GM19043 (cell line): Measurements from ENCODE around the gene PTCD3.

Experiments
- ATAC-seq: cut with Tn5 transposase; IDR thresholded peaks from one replicate; pipeline ENCODE4 v1.9.1; 2021; ENCODE audit warnings: low read depth; ENCODE audit not compliant: unreplicated experiment

The PTCD3 gene

GRCh38 chr2:86142436-86143257 is 36.6 kb downstream of the PTCD3 start:
- ATAC-seq = no peak

DNA sequence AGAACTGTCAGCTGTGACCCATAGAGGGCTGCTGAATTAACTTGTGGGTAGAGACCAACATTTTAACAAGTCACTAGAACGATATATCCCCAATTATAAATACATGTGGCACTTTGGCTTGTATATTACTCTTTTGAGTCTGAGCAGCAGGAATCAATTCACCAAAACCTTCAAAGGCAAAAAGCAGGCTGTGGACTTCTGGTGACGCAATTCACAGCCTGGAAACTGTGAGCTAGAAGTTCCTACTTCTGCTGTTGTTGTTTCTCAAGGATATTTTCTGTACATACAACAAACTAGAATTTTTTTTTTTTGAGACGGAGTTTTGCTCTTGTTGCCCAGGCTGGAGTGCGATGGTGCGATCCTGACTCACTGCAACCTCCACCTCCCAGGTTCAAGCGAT is 37.3 kb downstream of the PTCD3 start:
- ATAC-seq = no peak

DNA sequence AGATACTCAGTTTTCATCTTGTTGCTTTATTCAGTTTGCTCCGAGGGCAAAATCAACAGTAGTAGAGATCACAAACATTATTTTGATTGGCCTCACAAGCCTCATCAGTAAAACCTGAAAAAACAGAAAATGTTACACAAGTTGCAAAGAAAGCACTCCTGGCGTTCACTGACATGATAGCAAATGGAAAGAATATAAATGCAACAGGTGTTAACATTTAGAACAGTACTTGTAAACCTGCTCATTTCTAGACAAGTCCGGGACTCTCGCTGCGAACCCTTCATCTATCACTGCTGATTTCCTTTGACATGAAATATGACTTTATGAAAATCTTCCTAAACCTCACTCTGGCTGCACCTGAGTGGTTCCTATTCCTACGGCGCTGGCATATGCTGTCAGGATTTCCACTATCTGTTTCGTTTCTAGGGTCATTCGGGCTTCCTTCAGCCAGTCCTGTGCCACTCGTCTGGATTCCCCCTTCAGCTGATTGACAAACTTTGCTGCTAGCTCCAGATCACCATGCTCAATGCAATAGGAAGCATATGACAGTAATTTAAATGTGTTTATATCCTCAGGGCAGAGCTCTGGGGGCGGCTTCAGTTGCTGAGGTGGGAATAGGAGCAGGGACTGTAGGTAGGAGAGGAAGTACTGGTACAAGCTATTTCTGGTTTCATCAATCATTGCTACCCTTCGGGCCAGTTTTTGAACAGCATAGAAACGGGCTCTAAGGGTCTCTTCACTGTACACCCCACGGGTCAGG is 38.1 kb downstream of the PTCD3 start:
- ATAC-seq = no peak

GRCh38 chr2:86147793-86148192 is 41.8 kb downstream of the PTCD3 start:
- no peak for ATAC-seq

DNA sequence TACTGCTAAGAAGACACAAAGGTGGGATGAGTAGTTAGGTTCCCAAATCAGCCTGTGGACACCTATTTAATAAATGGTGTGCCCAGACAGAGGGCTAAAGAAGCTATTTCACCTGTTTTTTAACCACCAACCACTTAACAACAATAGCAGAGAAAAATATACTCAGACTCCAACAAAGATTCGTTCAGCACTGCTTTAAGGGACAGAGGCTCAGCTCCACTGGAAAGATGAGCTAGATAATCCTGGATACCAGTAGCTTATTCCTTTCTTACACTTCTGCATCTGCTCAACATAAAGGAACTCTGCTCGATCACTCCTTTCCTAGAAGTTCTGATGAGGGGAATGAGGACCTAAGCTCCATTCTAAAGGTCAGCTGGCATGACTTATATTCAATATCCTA is 44.5 kb downstream of the PTCD3 start:
- no peak for ATAC-seq

DNA sequence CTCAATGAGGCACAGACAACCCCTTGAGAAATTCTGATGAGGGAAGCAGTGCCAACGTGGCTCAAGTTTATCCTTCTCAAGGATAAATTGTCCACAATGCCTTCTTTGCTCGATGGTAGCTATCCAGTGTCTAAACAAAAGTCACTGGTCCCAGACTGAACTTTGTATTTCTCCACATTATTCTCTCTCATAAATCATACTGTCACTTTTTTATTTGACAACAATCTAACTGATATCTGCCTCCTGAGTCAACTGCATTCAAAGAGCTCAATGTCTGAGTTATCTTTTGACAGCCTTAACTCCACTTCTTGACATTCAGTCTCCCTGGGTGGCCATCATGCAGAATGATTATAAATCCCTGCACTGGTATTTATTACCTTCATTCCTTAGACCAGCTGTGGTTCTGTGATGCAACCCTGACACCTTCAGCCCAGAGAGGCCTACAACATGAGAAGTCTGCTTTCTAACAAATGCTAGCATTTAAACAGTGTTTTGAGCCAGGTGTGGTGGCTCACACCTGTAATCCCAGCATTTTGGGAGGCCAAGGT is 51.0 kb downstream of the PTCD3 start:
- no peak for ATAC-seq

DNA sequence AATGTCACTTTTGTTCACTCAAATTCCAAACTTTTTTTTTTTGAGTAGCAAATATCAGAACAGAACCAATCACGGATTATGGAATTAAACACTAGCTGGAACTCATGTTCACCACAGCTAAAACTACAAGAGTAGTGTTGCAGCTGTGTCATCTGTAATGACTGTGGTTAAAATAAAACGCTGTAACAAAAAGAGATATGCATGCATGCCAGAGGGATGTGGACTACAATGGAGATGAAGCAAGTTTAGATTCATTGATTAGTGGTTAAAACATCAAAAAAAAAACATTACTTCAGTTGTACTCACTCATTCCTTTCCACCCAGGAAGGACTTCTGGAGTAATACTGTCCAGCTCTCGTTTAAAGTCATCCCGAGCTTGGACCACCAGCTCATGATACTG is 52.3 kb downstream of the PTCD3 start:
- ATAC-seq = no peak

- no peak for ATAC-seq
These were observed 54.3 kb downstream of the PTCD3 start for GRCh38 chr2:86160156-86160952.

DNA sequence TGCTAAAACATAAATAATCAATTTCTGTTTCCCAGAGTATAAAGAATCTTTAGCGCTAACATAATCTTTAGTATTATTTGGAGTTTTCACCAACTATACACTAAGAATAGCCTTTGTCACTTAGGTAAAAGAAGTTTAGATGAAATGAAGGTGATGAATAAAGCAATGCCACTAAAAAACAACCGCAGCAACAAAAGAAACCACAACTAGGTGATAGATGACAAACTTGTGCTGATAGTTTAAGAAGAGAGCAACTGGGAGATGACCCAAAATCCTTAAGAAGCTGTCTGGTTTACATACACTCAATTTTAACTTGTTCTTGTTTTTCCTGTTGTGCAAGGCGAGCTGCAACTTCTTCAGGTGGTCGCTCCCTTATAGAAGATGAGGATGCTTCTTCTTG is 64.4 kb downstream of the PTCD3 start:
- ATAC-seq = no peak

- ATAC-seq = no peak
These were observed 65.3 kb downstream of the PTCD3 start for GRCh38 chr2:86171295-86171694.

GRCh38 chr2:86172610-86173009 is 66.6 kb downstream of the PTCD3 start:
- ATAC-seq = no peak

DNA sequence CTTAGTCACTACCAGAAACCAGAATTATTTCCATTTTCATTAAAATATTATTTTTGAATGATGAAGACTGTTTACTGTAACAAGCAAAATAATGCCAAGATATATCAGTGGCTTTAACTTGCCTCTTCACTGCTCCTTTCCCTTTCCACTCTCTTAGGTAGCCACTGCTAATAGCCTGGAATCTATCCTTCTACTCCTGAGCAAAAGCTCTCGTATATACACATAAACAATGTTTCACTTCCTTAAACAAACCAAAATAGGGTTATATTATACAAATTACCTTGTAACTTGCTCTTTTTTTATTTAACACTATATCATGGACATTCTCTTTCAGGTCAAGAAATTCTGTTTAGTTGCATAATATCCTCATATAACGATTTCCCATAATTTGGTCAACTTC is 68.4 kb downstream of the PTCD3 start:
- ATAC-seq = no peak

DNA sequence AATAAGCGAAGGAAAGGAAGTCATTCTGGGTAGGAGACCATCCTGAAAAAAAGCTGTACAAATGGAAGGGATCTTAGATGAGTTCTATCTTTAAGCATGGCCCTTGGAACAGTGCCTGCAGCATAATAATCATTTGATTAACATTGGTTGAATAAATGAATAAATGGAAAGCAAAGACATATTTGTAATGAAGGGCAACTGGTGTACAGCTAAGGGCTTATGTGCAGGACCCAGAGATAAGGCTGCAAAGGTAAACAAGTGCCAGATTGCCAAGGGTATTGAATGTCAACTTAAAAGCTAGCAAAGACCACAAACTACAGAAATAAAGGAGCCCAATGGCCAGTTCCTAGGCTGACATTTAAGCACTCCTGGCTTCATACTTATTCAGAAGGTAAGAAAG is 69.8 kb downstream of the PTCD3 start:
- ATAC-seq = no peak

GRCh38 chr2:86176597-86176996 is 70.6 kb downstream of the PTCD3 start:
- ATAC-seq = no peak

DNA sequence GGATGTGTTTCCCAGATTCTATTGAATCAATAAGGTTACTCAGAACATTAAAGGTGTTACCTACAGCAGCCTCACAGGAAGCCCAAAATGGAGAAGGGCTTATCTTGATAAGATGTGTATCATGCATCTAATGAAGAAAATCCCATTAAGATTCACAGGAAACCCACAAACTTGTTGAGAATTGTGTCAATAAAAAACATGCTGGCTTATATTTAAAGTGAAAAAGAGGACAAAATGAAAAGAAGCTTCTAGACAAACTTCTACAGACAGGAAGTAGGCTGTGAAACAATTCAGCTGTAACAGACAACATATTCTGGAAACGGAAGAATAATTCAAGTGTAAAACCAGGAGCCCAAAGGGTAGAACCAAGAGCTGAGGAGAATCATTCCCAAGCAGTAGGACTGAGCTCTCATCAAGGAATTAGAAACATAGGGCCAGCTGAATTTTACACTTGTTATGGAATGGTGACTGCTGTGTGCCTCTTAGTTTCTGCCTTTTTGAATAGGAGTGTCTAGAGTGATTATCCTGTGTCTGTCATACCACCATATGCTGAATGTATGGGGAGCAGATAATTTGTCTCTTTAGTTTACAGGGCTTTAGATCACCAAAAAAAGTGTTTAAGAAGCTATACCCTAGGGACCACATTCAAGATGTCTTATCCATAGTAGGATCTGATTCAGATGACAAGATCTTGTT is 79.6 kb downstream of the PTCD3 start:
- ATAC-seq = no peak

- ATAC-seq = no peak
These were observed 80.4 kb downstream of the PTCD3 start for GRCh38 chr2:86186431-86186830.

- ATAC-seq = no peak
These were observed 83.9 kb downstream of the PTCD3 start for GRCh38 chr2:86189782-86190416.
